H1 (cell line): ENCODE measurements around the gene MOCS3. TPM values are rescaled to one million over a fixed set of nuclear protein-coding genes. Genes with fewer than 3 reads are reported as not detected.

Source experiments
- CTCF ChIA-PET: fragments of 300-600 bp; sonication (Branson Sonifier 250); formaldehyde crosslinking; loops from one replicate; lab custom pipeline; 2021; ENCODE audit not compliant: partially characterized antibody; lab: Charles Lee
- POLR2A ChIA-PET: fragments of 300-600 bp; sonication (Branson Sonifier 250); formaldehyde crosslinking; loops from one replicate; lab custom pipeline; 2021; ENCODE audit warnings: inconsistent platforms; ENCODE audit not compliant: partially characterized antibody; lab: Charles Lee
- DNase-seq, 2 experiments: peaks; one replicate each; pipeline versions ENCODE4 v3.0.0 to v3.0.0-alpha.2; 2010 to 2022; ENCODE audit warnings: low spot score in 2 of 2, low read depth in 1 of 2, mixed read lengths in 1 of 2
- FAIRE-seq: peaks from 2 replicates; lab custom pipeline; 2011; peaks lifted over from hg19 to GRCh38; lab: Jason Lieb, UNC
- H2AFZ ChIP-seq: 2 replicates; pipeline ENCODE4 v1.8.1; 2012; ENCODE audit warnings: low read length, inconsistent platforms
- H2AK5ac ChIP-seq: 2 replicates; pipeline ENCODE4 v1.6.1; 2013; ENCODE audit warnings: low read depth, low read length
- H2BK120ac ChIP-seq: replicated peaks from 2 replicates; pipeline ENCODE3; 2013; ENCODE audit warnings: low read depth, low read length, inconsistent platforms
- H2BK12ac ChIP-seq: 2 replicates; pipeline ENCODE4 v1.6.1; 2013; ENCODE audit warnings: low read depth, low read length
- H2BK15ac ChIP-seq: 2 replicates; pipeline ENCODE4 v1.6.1; 2013; ENCODE audit warnings: low read length
- H2BK20ac ChIP-seq: 2 replicates; pipeline ENCODE4 v1.6.1; 2013; ENCODE audit warnings: low read length
- H2BK5ac ChIP-seq: 2 replicates; pipeline ENCODE4 v1.6.1; 2013; ENCODE audit warnings: low read depth, low read length
- H3K14ac ChIP-seq: 2 replicates; pipeline ENCODE4 v1.6.1; 2013; ENCODE audit warnings: inconsistent platforms; ENCODE audit not compliant: insufficient read length
- H3K18ac ChIP-seq: 2 replicates; pipeline ENCODE4 v1.6.1; 2013; ENCODE audit warnings: low read length; ENCODE audit errors: extremely low read depth
- H3K23ac ChIP-seq: 2 replicates; pipeline ENCODE4 v1.6.1; 2013; ENCODE audit warnings: inconsistent platforms; ENCODE audit not compliant: insufficient read length
- H3K23me2 ChIP-seq: 2 replicates; pipeline ENCODE4 v1.6.1; 2013; ENCODE audit warnings: low read depth, low read length
- H3K27ac ChIP-seq: 2 replicates; pipeline ENCODE4 v1.6.1; 2011; ENCODE audit warnings: low read depth, low read length, inconsistent platforms
- H3K27me3 ChIP-seq, 4 experiments: replicated peaks in 1 of 4; 1 replicate in 1 of 4; 2 replicates in 3 of 4; pipeline versions ENCODE4 v1.6.1 to v1.8.1; 2011 to 2013; ENCODE audit warnings: low read length in 3 of 4, mild to moderate bottlenecking in 3 of 4, inconsistent platforms in 2 of 4, mixed read lengths in 2 of 4, moderate library complexity in 1 of 4; ENCODE audit not compliant: control insufficient read depth in 3 of 4, insufficient read depth in 3 of 4; ENCODE audit errors: extremely low read depth in 1 of 4
- H3K36me3 ChIP-seq, 4 experiments: 2 replicates each; pipeline versions ENCODE4 v1.6.1 to v1.8.1; 2011 to 2013; ENCODE audit warnings: mild to moderate bottlenecking in 4 of 4, low read length in 3 of 4, moderate library complexity in 2 of 4, control low read depth in 1 of 4, inconsistent platforms in 1 of 4; ENCODE audit not compliant: insufficient read depth in 4 of 4, control insufficient read depth in 2 of 4
- H3K4ac ChIP-seq: replicated peaks from 2 replicates; pipeline ENCODE3; 2013; ENCODE audit warnings: low read length, low read depth, mixed read lengths, inconsistent platforms; ENCODE audit not compliant: insufficient read length
- H3K4me1 ChIP-seq, 4 experiments: replicated peaks in 1 of 4; 1 replicate in 1 of 4; 2 replicates in 3 of 4; pipeline versions ENCODE4 v1.6.1 to v1.8.1; 2011 to 2013; ENCODE audit warnings: low read length in 3 of 4, inconsistent platforms in 2 of 4, mixed read lengths in 1 of 4; ENCODE audit not compliant: insufficient read depth in 4 of 4, control insufficient read depth in 3 of 4
- H3K4me2 ChIP-seq, 2 experiments: 2 replicates each; pipeline versions ENCODE4 v1.6.1 to v1.8.1; 2011 to 2013; ENCODE audit warnings: low read depth in 2 of 2, low read length in 2 of 2, control low read depth in 1 of 2, inconsistent platforms in 1 of 2, mild to moderate bottlenecking in 1 of 2; ENCODE audit not compliant: insufficient read depth in 1 of 2
- H3K4me3 ChIP-seq, 4 experiments: fragments of 200-600, 300-600 bp in 1 of 4; sonication (generic), shearing (Covaris generic), sonication (Bioruptor Twin) in 1 of 4; 2 replicates each; pipeline versions ENCODE4 v1.5.1 to v1.8.1; 2011 to 2016; ENCODE audit warnings: low read length in 4 of 4, low read depth in 3 of 4, control low read depth in 2 of 4, inconsistent platforms in 2 of 4, mild to moderate bottlenecking in 2 of 4, mixed read lengths in 1 of 4, moderate library complexity in 1 of 4; ENCODE audit not compliant: insufficient read depth in 2 of 4; ENCODE audit errors: extremely low read depth in 1 of 4
- H3K56ac ChIP-seq: replicated peaks from 2 replicates; pipeline ENCODE3; 2013; ENCODE audit warnings: low read depth, mild to moderate bottlenecking, mixed read lengths, low read length, inconsistent platforms; ENCODE audit not compliant: insufficient read length
- H3K79me1 ChIP-seq: 2 replicates; pipeline ENCODE4 v1.6.1; 2013; ENCODE audit warnings: low read depth, low read length, control low read depth
- H3K79me2 ChIP-seq, 2 experiments: 2 replicates each; pipeline versions ENCODE4 v1.6.1 to v1.8.1; 2012 to 2013; ENCODE audit warnings: low read length in 2 of 2, mild to moderate bottlenecking in 2 of 2, inconsistent platforms in 1 of 2; ENCODE audit not compliant: insufficient read depth in 2 of 2, control insufficient read depth in 1 of 2
- H3K9ac ChIP-seq, 4 experiments: replicated peaks in 1 of 4; 1 replicate in 1 of 4; 2 replicates in 3 of 4; pipeline versions ENCODE4 v1.6.1 to v1.8.1; 2011 to 2013; ENCODE audit warnings: low read depth in 3 of 4, low read length in 3 of 4, control low read depth in 2 of 4, mild to moderate bottlenecking in 2 of 4, moderate library complexity in 2 of 4, inconsistent platforms in 1 of 4; ENCODE audit errors: extremely low read depth in 1 of 4
- H3K9me3 ChIP-seq, 2 experiments: 2 replicates each; pipeline versions ENCODE4 v1.6.1 to v1.8.1; 2012 to 2013; ENCODE audit warnings: mild to moderate bottlenecking in 2 of 2, moderate library complexity in 2 of 2, control low read depth in 1 of 2, inconsistent platforms in 1 of 2, low read depth in 1 of 2, low read length in 1 of 2, mixed read lengths in 1 of 2; ENCODE audit not compliant: insufficient read depth in 2 of 2
- H4K20me1 ChIP-seq, 2 experiments: replicated peaks in 1 of 2; 2 replicates each; pipeline versions ENCODE3 to v1.8.1; 2011 to 2013; ENCODE audit warnings: inconsistent platforms in 2 of 2, low read length in 2 of 2, mild to moderate bottlenecking in 1 of 2; ENCODE audit not compliant: insufficient read depth in 2 of 2, control insufficient read depth in 1 of 2
- H4K5ac ChIP-seq: 2 replicates; pipeline ENCODE4 v1.6.1; 2013; ENCODE audit warnings: low read length, low read depth, mixed read lengths, inconsistent platforms; ENCODE audit not compliant: insufficient read length
- H4K8ac ChIP-seq: 2 replicates; pipeline ENCODE4 v1.8.0; 2013; ENCODE audit warnings: mild to moderate bottlenecking, moderate library complexity, low read length, inconsistent platforms; ENCODE audit not compliant: insufficient read depth; ENCODE audit errors: extremely low read depth
- H4K91ac ChIP-seq: replicated peaks from 2 replicates; pipeline ENCODE3; 2013; ENCODE audit warnings: low read length, mixed read lengths, inconsistent platforms; ENCODE audit not compliant: insufficient read length
- GABPA ChIP-seq: IDR thresholded peaks from 2 replicates; pipeline ENCODE4 v1.6.1; 2011; ENCODE audit warnings: mild to moderate bottlenecking, low read length, moderate library complexity, borderline replicate concordance; ENCODE audit not compliant: insufficient read depth
- MAFK ChIP-seq: IDR thresholded peaks from 2 replicates; pipeline ENCODE4 v1.6.1; 2012; ENCODE audit warnings: low read depth, mild to moderate bottlenecking, improper control_type of control experiment, low read length
- RAD21 ChIP-seq, 2 experiments: IDR thresholded peaks in 1 of 2; conservative IDR thresholded peaks in 1 of 2; 2 replicates each; pipeline ENCODE4 v1.6.1; 2011; ENCODE audit warnings: low read depth in 2 of 2, low read length in 2 of 2, improper control_type of control experiment in 1 of 2, inconsistent platforms in 1 of 2, mild to moderate bottlenecking in 1 of 2, moderate library complexity in 1 of 2
- YY1 ChIP-seq: IDR thresholded peaks from 2 replicates; pipeline ENCODE4 v1.6.1; 2011; ENCODE audit warnings: low read depth, mild to moderate bottlenecking, low read length
- WGBS, 2 experiments: shearing (Covaris generic) in 1 of 2; methylation state at CpG; one replicate each; pipeline versions ENCODE4 v1.1.6 to v1.1.7; 2013 to 2015; ENCODE audit warnings: low lambda C conversion rate in 2 of 2, mixed read lengths in 2 of 2, inconsistent platforms in 1 of 2, low coverage in 1 of 2, missing lambda C conversion rate in 1 of 2; ENCODE audit not compliant: insufficient replicate concordance in 2 of 2, insufficient coverage in 1 of 2, insufficient read length in 1 of 2; ENCODE audit errors: extremely low coverage in 1 of 2, missing lambda C conversion rate in 1 of 2; 5-methylcytosine and 5-hydroxymethylcytosine counted together
- polyA plus RNA-seq, 7 experiments: library from polyadenylated mRNA; depleted of rRNA in 3 of 7; stranded (reverse) in 5 of 7; unstranded in 2 of 7; fragments of >200 nt in 5 of 7; fragments of 200-250 nt in 2 of 7; gene quantifications; 1 replicate in 5 of 7; 2 replicates in 1 of 7; 4 replicates in 1 of 7; pipeline versions ENCODE4 v1.2.1 to v1.2.3, GENCODE V29; 2011 to 2013; ENCODE audit warnings: missing spikeins in 2 of 7, mixed read lengths in 2 of 7
- total RNA-seq: library from RNA; stranded (reverse); fragmentation: NEBNext Ultra II Directional; extraction: Animal tissue kit (Norgen Biotek cat#: 25700); gene quantifications from 2 replicates; pipeline ENCODE4 v1.2.1, GENCODE V29; 2021
- TF ChIP-seq, protein P1 (sequence below), 3 experiments: IDR thresholded peaks; 1 replicate in 2 of 3; 2 replicates in 1 of 3; pipeline versions ENCODE4 v1.5.1 to v1.6.1; 2011; ENCODE audit warnings: low read length in 3 of 3, mild to moderate bottlenecking in 3 of 3, inconsistent platforms in 2 of 3, low read depth in 1 of 3, moderate library complexity in 1 of 3; ENCODE audit not compliant: insufficient read depth in 1 of 3; ENCODE audit errors: control extremely low read depth in 1 of 3
- TF ChIP-seq, protein P2 (sequence below): IDR thresholded peaks from 2 replicates; pipeline ENCODE4 v1.6.1; 2011; ENCODE audit warnings: low read depth, mild to moderate bottlenecking, low read length; ENCODE audit not compliant: insufficient read depth

The MOCS3 gene
- total and polyA plus RNA-seq, 2 of the 8 experiments (the other 6 are each of a cell fraction or from before 2014, with no cell fraction given) = 6.2 to 6.3 TPM

DNA sequence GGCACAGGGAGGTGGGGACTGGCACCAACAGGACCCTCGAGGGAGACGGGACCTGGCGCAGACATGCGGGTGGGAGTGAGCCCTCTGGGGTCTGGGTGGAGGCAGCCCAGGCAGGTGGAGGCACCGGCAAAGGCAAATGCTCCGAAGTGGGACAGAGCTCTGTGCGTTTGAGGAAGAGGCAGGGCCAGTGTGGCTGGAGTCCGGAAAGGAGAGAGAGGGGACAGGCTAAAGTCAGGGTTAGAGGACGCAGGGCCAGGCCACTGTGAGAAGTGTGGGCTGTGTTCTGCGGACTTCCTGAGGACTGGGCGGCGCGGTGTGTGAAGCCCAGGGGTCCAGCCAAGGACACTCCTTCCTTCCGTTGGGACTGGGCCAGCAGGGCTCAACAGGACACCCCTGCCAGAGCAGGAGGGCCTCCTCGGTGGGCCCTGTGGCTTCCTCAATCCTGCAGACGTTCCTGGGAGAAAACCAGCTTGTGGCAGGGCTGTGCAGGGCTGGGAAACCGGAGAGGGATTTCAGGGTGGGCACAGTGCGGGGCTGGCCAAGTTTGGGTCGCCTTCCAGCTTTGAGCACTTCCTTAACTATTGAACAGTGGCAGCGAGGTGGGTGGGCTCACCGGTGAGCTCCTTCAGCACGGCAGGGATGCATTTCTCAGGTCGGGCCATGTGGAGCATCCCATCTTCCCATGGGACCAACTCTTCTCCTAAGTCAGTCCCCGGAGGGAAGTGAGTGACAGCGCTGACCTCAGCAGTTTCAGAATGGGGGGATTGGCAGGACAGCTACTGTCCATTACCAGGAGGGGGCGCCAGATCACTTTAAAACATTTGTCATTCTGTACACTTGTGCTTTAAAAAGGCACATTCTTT lies 22.5 kb downstream of the MOCS3 start:
- no peaks in the 10 kb centered on the region for H3K36me3 ChIP-seq
- H3K4ac ChIP-seq = no peak overlapping the region
- ChIA-PET POLR2A (interaction anchor here (0.7 to 1.2 kb wide), 3 partner anchors 10 to 338 kb away, joined by 3 read pairs; partner anchors contain the start of gene ADNP), CTCF (interaction anchor here (0.5 to 7.6 kb wide), 60 partner anchors 9 to 994 kb away, joined by 3 to 54 read pairs (median 4); partner anchors contain the start of genes BCAS4, DPM1 and MOCS3)
- 0 out of 2 replicates have a peak, but pooled peaks cover 2% of the 10 kb centered on the region for H3K23me2 ChIP-seq
- no peak overlapping the region for H4K8ac ChIP-seq
- H3K27me3 ChIP-seq = no peaks in the 10 kb centered on the region; a peak in 1 of 7 replicates
- no peak overlapping the region for H2BK5ac ChIP-seq
- WGBS, 2 experiments = 62% methylated on average over 25 of the region's 26 CpGs; no CpG with 5 or more reads in 1 of the 2 experiments
- H3K4me3 ChIP-seq = no peak overlapping the region
- H3K4me1 ChIP-seq = peaks cover 0 to 2% (median 0%) of the 10 kb centered on the region in 4 experiments; a peak in 1 of 7 replicates
- H2BK120ac ChIP-seq = no peak overlapping the region
- no peaks in the 10 kb centered on the region for H3K79me1 ChIP-seq
- H2BK15ac ChIP-seq = no peak overlapping the region
- no peak overlapping the region for H2AFZ ChIP-seq
- H3K79me2 ChIP-seq = no peaks in the 10 kb centered on the region
- no peak overlapping the region for H4K5ac ChIP-seq
- H3K56ac ChIP-seq = no peak overlapping the region
- H2AK5ac ChIP-seq = no peak overlapping the region
- H3K9ac ChIP-seq = no peak overlapping the region
- H3K23ac ChIP-seq = no peak overlapping the region
- H3K14ac ChIP-seq = no peak overlapping the region
- DNase-seq = peak in 1 of 2 experiments; percentile 82
- FAIRE-seq = no peak
- H4K91ac ChIP-seq = no peak overlapping the region
- no peak overlapping the region for H3K27ac ChIP-seq
- H3K18ac ChIP-seq = no peak overlapping the region
- H3K4me2 ChIP-seq = no peak overlapping the region
- 0 out of 2 replicates have a peak overlapping the region, but pooled peaks have one; percentile 9 for H2BK12ac ChIP-seq
- no peak overlapping the region for H2BK20ac ChIP-seq
- peak; percentile 99 for TF ChIP-seq MAFK
- peak; percentile 72 to 79 for TF ChIP-seq RAD21 (IDR thresholded peaks at IDR 0.05 in 1 of 2, conservative IDR thresholded peaks at IDR 0.05 in 1 of 2; ENCODE audit: low read depth in 2 of 2, low read length in 2 of 2)
- no peak for TF ChIP-seq GABPA
- TF ChIP-seq, protein P1, sequence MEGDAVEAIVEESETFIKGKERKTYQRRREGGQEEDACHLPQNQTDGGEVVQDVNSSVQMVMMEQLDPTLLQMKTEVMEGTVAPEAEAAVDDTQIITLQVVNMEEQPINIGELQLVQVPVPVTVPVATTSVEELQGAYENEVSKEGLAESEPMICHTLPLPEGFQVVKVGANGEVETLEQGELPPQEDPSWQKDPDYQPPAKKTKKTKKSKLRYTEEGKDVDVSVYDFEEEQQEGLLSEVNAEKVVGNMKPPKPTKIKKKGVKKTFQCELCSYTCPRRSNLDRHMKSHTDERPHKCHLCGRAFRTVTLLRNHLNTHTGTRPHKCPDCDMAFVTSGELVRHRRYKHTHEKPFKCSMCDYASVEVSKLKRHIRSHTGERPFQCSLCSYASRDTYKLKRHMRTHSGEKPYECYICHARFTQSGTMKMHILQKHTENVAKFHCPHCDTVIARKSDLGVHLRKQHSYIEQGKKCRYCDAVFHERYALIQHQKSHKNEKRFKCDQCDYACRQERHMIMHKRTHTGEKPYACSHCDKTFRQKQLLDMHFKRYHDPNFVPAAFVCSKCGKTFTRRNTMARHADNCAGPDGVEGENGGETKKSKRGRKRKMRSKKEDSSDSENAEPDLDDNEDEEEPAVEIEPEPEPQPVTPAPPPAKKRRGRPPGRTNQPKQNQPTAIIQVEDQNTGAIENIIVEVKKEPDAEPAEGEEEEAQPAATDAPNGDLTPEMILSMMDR (IDR thresholded peaks at IDR 0.05; ENCODE audit: control extremely low read depth in 1 of 3, insufficient read depth in 1 of 3, low read depth in 1 of 3, low read length in 3 of 3) = peak; percentile 64 to 83 (median 76)
- TF ChIP-seq YY1 = peak; percentile 63; the same call in 1 of the 2 replicates
- TF ChIP-seq, protein P2, sequence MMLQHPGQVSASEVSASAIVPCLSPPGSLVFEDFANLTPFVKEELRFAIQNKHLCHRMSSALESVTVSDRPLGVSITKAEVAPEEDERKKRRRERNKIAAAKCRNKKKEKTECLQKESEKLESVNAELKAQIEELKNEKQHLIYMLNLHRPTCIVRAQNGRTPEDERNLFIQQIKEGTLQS = no peak
- H3K9me3 ChIP-seq = no peaks in the 10 kb centered on the region
- no peaks in the 10 kb centered on the region for H4K20me1 ChIP-seq
